Measurements from ENCODE around the gene SERPIND1.

GRCh38 chr22:20750461-20751184 is 23.3 kb upstream of the SERPIND1 start:
- TF ChIP-seq SP1 (IDR thresholded peaks at IDR 0.05; ENCODE audit: low read depth, low read length) (no peak), MYC (IDR thresholded peaks at IDR 0.05; ENCODE audit: insufficient read depth, insufficient read length, insufficient replicate concordance, low read length, severe bottlenecking) (no peak), FOXM1 (IDR thresholded peaks at IDR 0.05; ENCODE audit: low read depth, low read length) (no peak)
- TF ChIP-seq, protein P1, sequence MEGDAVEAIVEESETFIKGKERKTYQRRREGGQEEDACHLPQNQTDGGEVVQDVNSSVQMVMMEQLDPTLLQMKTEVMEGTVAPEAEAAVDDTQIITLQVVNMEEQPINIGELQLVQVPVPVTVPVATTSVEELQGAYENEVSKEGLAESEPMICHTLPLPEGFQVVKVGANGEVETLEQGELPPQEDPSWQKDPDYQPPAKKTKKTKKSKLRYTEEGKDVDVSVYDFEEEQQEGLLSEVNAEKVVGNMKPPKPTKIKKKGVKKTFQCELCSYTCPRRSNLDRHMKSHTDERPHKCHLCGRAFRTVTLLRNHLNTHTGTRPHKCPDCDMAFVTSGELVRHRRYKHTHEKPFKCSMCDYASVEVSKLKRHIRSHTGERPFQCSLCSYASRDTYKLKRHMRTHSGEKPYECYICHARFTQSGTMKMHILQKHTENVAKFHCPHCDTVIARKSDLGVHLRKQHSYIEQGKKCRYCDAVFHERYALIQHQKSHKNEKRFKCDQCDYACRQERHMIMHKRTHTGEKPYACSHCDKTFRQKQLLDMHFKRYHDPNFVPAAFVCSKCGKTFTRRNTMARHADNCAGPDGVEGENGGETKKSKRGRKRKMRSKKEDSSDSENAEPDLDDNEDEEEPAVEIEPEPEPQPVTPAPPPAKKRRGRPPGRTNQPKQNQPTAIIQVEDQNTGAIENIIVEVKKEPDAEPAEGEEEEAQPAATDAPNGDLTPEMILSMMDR (IDR thresholded peaks at IDR 0.05 in 2 of 3, conservative IDR thresholded peaks at IDR 0.05 in 1 of 3; ENCODE audit: control insufficient read depth in 2 of 3, extremely low read depth in 1 of 3, insufficient read depth in 1 of 3, low read depth in 3 of 3, low read length in 3 of 3): no peak

Data from GM12878 (cell line).